Right atrium auricular region (tissue), 2 donors: Measurements from ENCODE around the gene DGUOK. TPM values are rescaled to one million over a fixed set of nuclear protein-coding genes. Genes with fewer than 3 reads are reported as not detected.

Source experiments
- DNase-seq: peaks from one replicate; pipeline ENCODE4 v3.0.0-alpha.2; 2019; ENCODE audit warnings: low spot score
- H3K27ac ChIP-seq, 2 donors: fragments of 200-600 bp; sonication (generic); 1 replicate in 1 of 2; 2 replicates in 1 of 2; pipeline ENCODE4 v1.5.1; 2016 to 2019
- H3K27me3 ChIP-seq, 2 donors: fragments of 200-600 bp; sonication (generic); one replicate each; pipeline versions ENCODE4 v1.5.1 to v1.6.0; 2017 to 2019
- H3K36me3 ChIP-seq: fragments of 200-600 bp; sonication (generic); one replicate; pipeline ENCODE4 v1.5.1; 2016
- H3K4me1 ChIP-seq, 2 donors: fragments of 200-600 bp; sonication (generic); one replicate each; pipeline versions ENCODE4 v1.5.1 to v1.6.0; 2017 to 2019
- H3K4me3 ChIP-seq, 2 donors: fragments of 200-600 bp; sonication (generic); 1 replicate in 1 of 2; 2 replicates in 1 of 2; pipeline ENCODE4 v1.5.1; 2017 to 2019; ENCODE audit warnings: mild to moderate bottlenecking in 1 of 2, moderate library complexity in 1 of 2
- H3K9me3 ChIP-seq, 2 donors: fragments of 200-600 bp; sonication (generic); one replicate each; pipeline ENCODE4 v1.5.1; 2019
- CTCF ChIP-seq, 2 donors: fragments of 200-600 bp; sonication (generic); IDR thresholded peaks; one replicate each; pipeline ENCODE4 v1.5.1; 2019; ENCODE audit warnings: antibody characterized with exemption in 2 of 2
- total RNA-seq, 2 donors: library from RNA; depleted of rRNA; stranded (reverse); fragments of >200 nt; gene quantifications; one replicate each; pipeline ENCODE4 v1.1.0, GENCODE V29; 2016

Gene DGUOK
- total RNA-seq, 2 donors from 2014 or later, result 33.7 to 36.2 TPM

GRCh38 chr2:73917296-73917695 lies 9.4 kb upstream of the DGUOK start:
- TF ChIP-seq CTCF (IDR thresholded peaks at IDR 0.05), result no peak
- no peaks in the 10 kb centered on the region for H3K27me3 ChIP-seq
- H3K4me3 ChIP-seq, result no peak overlapping the region
- H3K4me1 ChIP-seq, result no peaks in the 10 kb centered on the region
- H3K27ac ChIP-seq, result no peak overlapping the region
- no peak for DNase-seq
- no peaks in the 10 kb centered on the region for H3K9me3 ChIP-seq
- no peaks in the 10 kb centered on the region for H3K36me3 ChIP-seq

- Histone ChIP-seq H3K9me3 (no peaks in the 10 kb centered on the region), H3K4me1 (no peaks in the 10 kb centered on the region), H3K4me3 (no peak overlapping the region), H3K27ac (no peak overlapping the region), H3K36me3 (no peaks in the 10 kb centered on the region), H3K27me3 (no peaks in the 10 kb centered on the region)
- TF ChIP-seq CTCF (IDR thresholded peaks at IDR 0.05), result no peak
- no peak for DNase-seq
These were observed 8.9 kb upstream of the DGUOK start for GRCh38 chr2:73917696-73918207.

- H3K4me3 ChIP-seq, result no peak overlapping the region
- no peaks in the 10 kb centered on the region for H3K27me3 ChIP-seq
- no peak overlapping the region for H3K27ac ChIP-seq
- H3K9me3 ChIP-seq, result no peaks in the 10 kb centered on the region
- DNase-seq, result no peak
- no peak for TF ChIP-seq CTCF (IDR thresholded peaks at IDR 0.05)
- H3K36me3 ChIP-seq, result no peaks in the 10 kb centered on the region
- H3K4me1 ChIP-seq, result no peaks in the 10 kb centered on the region
These were observed 7.8 kb upstream of the DGUOK start for GRCh38 chr2:73918856-73919255.

GRCh38 chr2:73919596-73920228 lies 7.0 kb upstream of the DGUOK start:
- no peak for TF ChIP-seq CTCF (IDR thresholded peaks at IDR 0.05)
- H3K36me3 ChIP-seq, result no peaks in the 10 kb centered on the region
- H3K27ac ChIP-seq, result no peak overlapping the region

GRCh38 chr2:73920577-73921545 lies 5.8 kb upstream of the DGUOK start:
- no peak overlapping the region for H3K4me3 ChIP-seq
- no peak overlapping the region for H3K27ac ChIP-seq
- H3K9me3 ChIP-seq, result no peaks in the 10 kb centered on the region

More at GRCh38 chr2:73919596-73920228, 7.0 kb upstream of the DGUOK start:
- no peak for DNase-seq
- no peak overlapping the region for H3K4me3 ChIP-seq
- no peaks in the 10 kb centered on the region for H3K9me3 ChIP-seq
- no peaks in the 10 kb centered on the region for H3K27me3 ChIP-seq
- no peaks in the 10 kb centered on the region for H3K4me1 ChIP-seq

More at GRCh38 chr2:73920577-73921545, 5.8 kb upstream of the DGUOK start:
- no peaks in the 10 kb centered on the region for H3K27me3 ChIP-seq
- no peak for DNase-seq
- H3K36me3 ChIP-seq, result no peaks in the 10 kb centered on the region
- TF ChIP-seq CTCF (IDR thresholded peaks at IDR 0.05), result peak in 1 of 2 donors; percentile 31
- H3K4me1 ChIP-seq, result no peaks in the 10 kb centered on the region
